GM12892 (cell line): Measurements from ENCODE around the gene CD81.

Source experiments
- POLR2A ChIP-seq: IDR thresholded peaks from 2 replicates; pipeline ENCODE4 v1.6.1; 2011; ENCODE audit warnings: low read depth, low read length, control low read depth
- POLR2AphosphoS5 ChIP-seq: IDR thresholded peaks from 2 replicates; pipeline ENCODE4 v1.6.1; 2011; ENCODE audit warnings: low read depth, low read length, control low read depth
- TAF1 ChIP-seq: IDR thresholded peaks from 2 replicates; pipeline ENCODE4 v1.6.1; 2011; ENCODE audit warnings: low read depth, mild to moderate bottlenecking, control low read depth, low read length, borderline replicate concordance

GRCh38 chr11:2390725-2391151 is 13.6 kb downstream of the CD81 start:
- TF ChIP-seq POLR2A (no peak), POLR2AphosphoS5 (no peak), TAF1 (no peak)
